Neural cell (in vitro differentiated cells): ENCODE data around the gene CLDN14. TPM values are rescaled to one million over a fixed set of nuclear protein-coding genes. Genes with fewer than 3 reads are reported as not detected.

Experiments
- H2AFZ ChIP-seq: fragments of 200-600, 300-800 bp; sonication (generic), shearing (Covaris generic); 2 replicates; pipeline ENCODE4 v1.6.0; 2014; ENCODE audit warnings: low read depth, mild to moderate bottlenecking, antibody characterized with exemption, low read length, moderate library complexity
- H3F3A ChIP-seq: fragments of 200-600 bp; shearing (Covaris generic); 2 replicates; pipeline ENCODE4 v1.6.1; 2016; ENCODE audit warnings: mild to moderate bottlenecking, moderate library complexity, mixed read lengths, antibody characterized with exemption, low read length; ENCODE audit not compliant: insufficient read depth, poor library complexity, severe bottlenecking
- H3K27ac ChIP-seq: fragments of 200-600, 300-800 bp; sonication (generic), shearing (Covaris generic); 2 replicates; pipeline ENCODE4 v1.5.1; 2014; ENCODE audit warnings: mild to moderate bottlenecking, low read length, moderate library complexity
- H3K27me3 ChIP-seq: fragments of 300-800, 200-600 bp; sonication (generic), shearing (Covaris generic); 2 replicates; pipeline ENCODE4 v1.6.0; 2014; ENCODE audit warnings: mild to moderate bottlenecking, low read depth, low read length, moderate library complexity; ENCODE audit not compliant: insufficient read depth
- H3K36me3 ChIP-seq: fragments of 300-800, 200-600 bp; sonication (generic), shearing (Covaris generic); 2 replicates; pipeline ENCODE4 v1.5.1; 2014; ENCODE audit warnings: mild to moderate bottlenecking, antibody characterized with exemption, low read length, moderate library complexity; ENCODE audit not compliant: insufficient read depth
- H3K4me2 ChIP-seq: fragments of 300-800, 200-600 bp; sonication (generic), shearing (Covaris generic); 2 replicates; pipeline ENCODE4 v1.6.0; 2014; ENCODE audit warnings: mild to moderate bottlenecking, low read length
- H3K4me3 ChIP-seq: fragments of 300-800, 200-600 bp; sonication (generic), shearing (Covaris generic); 2 replicates; pipeline ENCODE4 v1.5.1; 2014; ENCODE audit warnings: mild to moderate bottlenecking, low read length, moderate library complexity
- H3K79me2 ChIP-seq: fragments of 200-600 bp; shearing (Covaris generic); replicated peaks from 2 replicates; pipeline ENCODE4 v1.6.0; 2014; ENCODE audit warnings: mild to moderate bottlenecking, low read length, moderate library complexity; ENCODE audit not compliant: insufficient read depth
- H3K9ac ChIP-seq: fragments of 300-800, 200-600 bp; sonication (generic), shearing (Covaris generic); 2 replicates; pipeline ENCODE4 v1.6.1; 2016; ENCODE audit warnings: mild to moderate bottlenecking, low read length, mixed read lengths
- H3K9me2 ChIP-seq: fragments of 200-600 bp; shearing (Covaris generic); 2 replicates; pipeline ENCODE4 v1.6.1; 2016; ENCODE audit warnings: mild to moderate bottlenecking, low read length, mixed read lengths; ENCODE audit not compliant: insufficient read depth
- H3K9me3 ChIP-seq: fragments of 200-600, 300-800 bp; sonication (generic), shearing (Covaris generic); 2 replicates; pipeline ENCODE4 v1.6.1; 2016; ENCODE audit warnings: mild to moderate bottlenecking, mixed run types, low read length, moderate library complexity, mixed read lengths
- H4K20me1 ChIP-seq: fragments of 200-600 bp; shearing (Covaris generic); 2 replicates; pipeline ENCODE4 v1.6.1; 2016; ENCODE audit warnings: mild to moderate bottlenecking, mixed run types; ENCODE audit not compliant: insufficient read depth
- EP300 ChIP-seq: fragments of 450-650 bp; conservative IDR thresholded peaks from 2 replicates; pipeline ENCODE4 v1.6.1; 2014; ENCODE audit warnings: antibody characterized with exemption, mild to moderate bottlenecking, moderate library complexity; ENCODE audit not compliant: poor library complexity, severe bottlenecking
- EZH2 ChIP-seq: fragments of 200-600, 300-800 bp; shearing (Covaris generic), sonication (generic); IDR thresholded peaks from 2 replicates; pipeline ENCODE4 v1.6.1; 2014; ENCODE audit warnings: antibody characterized with exemption, low read length, borderline replicate concordance, mild to moderate bottlenecking; ENCODE audit not compliant: insufficient read depth, poor library complexity, severe bottlenecking
- MXI1 ChIP-seq: fragments of 450-650 bp; conservative IDR thresholded peaks from 2 replicates; pipeline ENCODE4 v1.6.1; 2014; ENCODE audit warnings: antibody characterized with exemption, mild to moderate bottlenecking; ENCODE audit not compliant: poor library complexity, severe bottlenecking
- POLR2AphosphoS5 ChIP-seq: IDR thresholded peaks from 2 replicates; pipeline ENCODE4 v1.6.1; 2012
- RAD21 ChIP-seq: fragments of 450-650 bp; conservative IDR thresholded peaks from 2 replicates; pipeline ENCODE4 v1.6.1; 2014; ENCODE audit warnings: antibody characterized with exemption, mild to moderate bottlenecking, moderate library complexity
- SMC3 ChIP-seq: fragments of 450-650 bp; conservative IDR thresholded peaks from 2 replicates; pipeline ENCODE4 v1.6.1; 2014; ENCODE audit warnings: antibody characterized with exemption, mild to moderate bottlenecking, moderate library complexity; ENCODE audit not compliant: poor library complexity
- TAF1 ChIP-seq: IDR thresholded peaks from 2 replicates; pipeline ENCODE4 v1.6.1; 2012; ENCODE audit warnings: low read depth
- polyA plus RNA-seq: library from polyadenylated mRNA; depleted of rRNA; stranded (reverse); fragments of >200 nt; gene quantifications from 2 replicates; pipeline ENCODE4 v1.2.3, GENCODE V29; 2014
- TF ChIP-seq, protein P1 (sequence below): fragments of 450-650 bp; IDR thresholded peaks from 2 replicates; pipeline ENCODE4 v1.5.1; 2014; ENCODE audit warnings: antibody characterized with exemption, mild to moderate bottlenecking, moderate library complexity; ENCODE audit not compliant: poor library complexity, severe bottlenecking
- TF ChIP-seq, protein P2 (sequence below): IDR thresholded peaks from 2 replicates; pipeline ENCODE4 v1.6.1; 2012; ENCODE audit warnings: borderline replicate concordance

The CLDN14 gene
- polyA plus RNA-seq, 1 donor from 2014 or later: not detected

DNA sequence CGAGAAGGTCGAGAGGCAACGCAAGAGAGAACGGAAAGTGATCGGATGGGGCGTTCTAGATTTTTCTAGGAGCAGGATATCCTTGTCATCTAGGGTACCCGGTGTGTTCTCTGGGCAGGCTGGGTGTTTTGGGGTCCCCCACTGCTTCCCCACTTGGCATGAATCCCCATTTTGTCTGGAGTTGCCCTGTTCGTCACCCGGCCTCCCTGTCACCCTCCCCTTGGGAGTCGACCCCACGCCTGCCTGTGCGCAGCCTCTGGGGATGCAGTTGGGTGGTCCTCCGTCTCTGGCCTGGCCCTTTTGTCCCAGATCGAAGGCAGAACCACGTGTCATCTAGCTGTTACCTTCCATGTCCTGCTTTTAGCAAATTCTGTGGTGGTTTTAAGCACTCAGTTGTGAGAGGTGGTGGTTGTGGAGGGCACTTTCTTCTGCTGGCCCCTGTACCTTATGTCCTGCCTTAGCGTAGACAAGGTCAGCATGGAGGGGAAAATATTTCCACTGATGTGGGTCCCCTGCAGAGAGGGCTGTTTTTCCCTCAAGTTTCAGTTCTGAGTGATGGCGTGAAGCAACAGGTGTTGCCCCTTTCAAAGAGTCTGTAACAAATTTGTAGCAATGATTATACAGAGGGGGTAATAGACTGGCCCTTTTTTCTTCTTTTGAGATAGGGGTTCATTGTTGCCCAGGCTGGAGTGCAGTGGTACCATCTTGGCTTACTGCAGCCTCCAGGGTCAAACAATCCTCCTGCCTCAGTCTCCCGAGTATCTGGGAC lies 59.2 kb downstream of the CLDN14 start:
- Histone ChIP-seq H3K4me3 (no peak overlapping the region), H3K36me3 (no peaks in the 10 kb centered on the region), H3K9ac (no peak overlapping the region), H2AFZ (no peak overlapping the region), H3F3A (no peaks in the 10 kb centered on the region), H3K9me3 (no peaks in the 10 kb centered on the region), H3K4me2 (no peak overlapping the region), H3K79me2 (no peaks in the 10 kb centered on the region), H3K9me2 (no peaks in the 10 kb centered on the region), H3K27me3 (no peaks in the 10 kb centered on the region), H3K27ac (no peak overlapping the region), H4K20me1 (no peaks in the 10 kb centered on the region)
- TF ChIP-seq EP300 (no peak), EZH2 (no peak), SMC3 (no peak), MXI1 (no peak), RAD21 (no peak), TAF1 (no peak), POLR2AphosphoS5 (no peak)
- TF ChIP-seq, protein P1, sequence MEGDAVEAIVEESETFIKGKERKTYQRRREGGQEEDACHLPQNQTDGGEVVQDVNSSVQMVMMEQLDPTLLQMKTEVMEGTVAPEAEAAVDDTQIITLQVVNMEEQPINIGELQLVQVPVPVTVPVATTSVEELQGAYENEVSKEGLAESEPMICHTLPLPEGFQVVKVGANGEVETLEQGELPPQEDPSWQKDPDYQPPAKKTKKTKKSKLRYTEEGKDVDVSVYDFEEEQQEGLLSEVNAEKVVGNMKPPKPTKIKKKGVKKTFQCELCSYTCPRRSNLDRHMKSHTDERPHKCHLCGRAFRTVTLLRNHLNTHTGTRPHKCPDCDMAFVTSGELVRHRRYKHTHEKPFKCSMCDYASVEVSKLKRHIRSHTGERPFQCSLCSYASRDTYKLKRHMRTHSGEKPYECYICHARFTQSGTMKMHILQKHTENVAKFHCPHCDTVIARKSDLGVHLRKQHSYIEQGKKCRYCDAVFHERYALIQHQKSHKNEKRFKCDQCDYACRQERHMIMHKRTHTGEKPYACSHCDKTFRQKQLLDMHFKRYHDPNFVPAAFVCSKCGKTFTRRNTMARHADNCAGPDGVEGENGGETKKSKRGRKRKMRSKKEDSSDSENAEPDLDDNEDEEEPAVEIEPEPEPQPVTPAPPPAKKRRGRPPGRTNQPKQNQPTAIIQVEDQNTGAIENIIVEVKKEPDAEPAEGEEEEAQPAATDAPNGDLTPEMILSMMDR: no peak
- TF ChIP-seq, protein P2, sequence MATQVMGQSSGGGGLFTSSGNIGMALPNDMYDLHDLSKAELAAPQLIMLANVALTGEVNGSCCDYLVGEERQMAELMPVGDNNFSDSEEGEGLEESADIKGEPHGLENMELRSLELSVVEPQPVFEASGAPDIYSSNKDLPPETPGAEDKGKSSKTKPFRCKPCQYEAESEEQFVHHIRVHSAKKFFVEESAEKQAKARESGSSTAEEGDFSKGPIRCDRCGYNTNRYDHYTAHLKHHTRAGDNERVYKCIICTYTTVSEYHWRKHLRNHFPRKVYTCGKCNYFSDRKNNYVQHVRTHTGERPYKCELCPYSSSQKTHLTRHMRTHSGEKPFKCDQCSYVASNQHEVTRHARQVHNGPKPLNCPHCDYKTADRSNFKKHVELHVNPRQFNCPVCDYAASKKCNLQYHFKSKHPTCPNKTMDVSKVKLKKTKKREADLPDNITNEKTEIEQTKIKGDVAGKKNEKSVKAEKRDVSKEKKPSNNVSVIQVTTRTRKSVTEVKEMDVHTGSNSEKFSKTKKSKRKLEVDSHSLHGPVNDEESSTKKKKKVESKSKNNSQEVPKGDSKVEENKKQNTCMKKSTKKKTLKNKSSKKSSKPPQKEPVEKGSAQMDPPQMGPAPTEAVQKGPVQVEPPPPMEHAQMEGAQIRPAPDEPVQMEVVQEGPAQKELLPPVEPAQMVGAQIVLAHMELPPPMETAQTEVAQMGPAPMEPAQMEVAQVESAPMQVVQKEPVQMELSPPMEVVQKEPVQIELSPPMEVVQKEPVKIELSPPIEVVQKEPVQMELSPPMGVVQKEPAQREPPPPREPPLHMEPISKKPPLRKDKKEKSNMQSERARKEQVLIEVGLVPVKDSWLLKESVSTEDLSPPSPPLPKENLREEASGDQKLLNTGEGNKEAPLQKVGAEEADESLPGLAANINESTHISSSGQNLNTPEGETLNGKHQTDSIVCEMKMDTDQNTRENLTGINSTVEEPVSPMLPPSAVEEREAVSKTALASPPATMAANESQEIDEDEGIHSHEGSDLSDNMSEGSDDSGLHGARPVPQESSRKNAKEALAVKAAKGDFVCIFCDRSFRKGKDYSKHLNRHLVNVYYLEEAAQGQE: no peak

DNA sequence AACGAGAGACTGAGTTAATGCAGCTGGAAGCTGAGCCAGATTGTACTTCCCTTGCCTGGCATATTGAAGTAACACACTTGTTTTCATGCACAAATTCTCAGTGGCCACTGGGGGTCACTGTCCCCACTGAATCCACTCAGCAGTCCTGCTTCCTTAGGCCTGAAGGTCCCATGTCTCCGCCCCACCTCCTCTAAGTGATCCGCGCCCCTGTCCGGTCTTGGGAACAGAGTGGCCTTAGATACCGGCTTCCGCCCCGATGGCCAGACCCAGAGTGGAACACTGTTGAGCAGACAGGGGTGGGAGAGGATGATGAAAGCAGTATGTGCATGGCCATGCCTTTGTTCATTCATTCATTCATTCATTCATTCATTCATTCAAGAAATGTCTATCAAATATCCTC lies 59.9 kb downstream of the CLDN14 start:
- Histone ChIP-seq H3K9me3 (no peaks in the 10 kb centered on the region), H3K27ac (no peak overlapping the region), H3K9me2 (no peaks in the 10 kb centered on the region), H4K20me1 (no peaks in the 10 kb centered on the region), H3K9ac (no peak overlapping the region), H3K4me2 (no peak overlapping the region), H3K27me3 (no peaks in the 10 kb centered on the region), H3K4me3 (no peak overlapping the region), H2AFZ (no peak overlapping the region), H3F3A (no peaks in the 10 kb centered on the region), H3K36me3 (no peaks in the 10 kb centered on the region), H3K79me2 (no peaks in the 10 kb centered on the region)
- TF ChIP-seq POLR2AphosphoS5: no peak
- TF ChIP-seq, protein P1: peak; percentile 50
- TF ChIP-seq EZH2: no peak
- no peak for TF ChIP-seq MXI1
- no peak for TF ChIP-seq TAF1
- TF ChIP-seq RAD21: peak; percentile 38
- TF ChIP-seq SMC3: no peak
- no peak for TF ChIP-seq EP300
- TF ChIP-seq, protein P2: no peak
